Measurements from ENCODE around the gene CCNK.

DNA sequence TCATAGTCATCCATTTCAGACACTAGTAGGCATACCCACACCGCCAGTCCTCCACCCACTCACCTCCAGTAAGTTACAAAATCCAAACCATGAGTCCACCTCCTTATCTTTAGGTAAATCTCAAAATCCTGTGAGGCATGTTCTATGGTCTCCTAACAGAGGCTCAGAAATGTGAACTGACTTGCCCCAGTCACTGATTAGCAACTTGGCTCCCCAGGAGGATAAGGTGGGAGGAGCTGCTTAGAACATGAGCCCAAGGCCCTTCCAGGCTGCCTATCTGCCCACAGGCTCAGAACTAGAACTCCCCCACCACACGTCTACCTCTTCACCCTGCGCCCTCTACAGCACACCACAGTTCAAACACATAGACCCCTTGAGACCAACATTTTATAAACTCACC, 20.4 kb upstream of the CCNK start:
- TF ChIP-seq, protein P1, sequence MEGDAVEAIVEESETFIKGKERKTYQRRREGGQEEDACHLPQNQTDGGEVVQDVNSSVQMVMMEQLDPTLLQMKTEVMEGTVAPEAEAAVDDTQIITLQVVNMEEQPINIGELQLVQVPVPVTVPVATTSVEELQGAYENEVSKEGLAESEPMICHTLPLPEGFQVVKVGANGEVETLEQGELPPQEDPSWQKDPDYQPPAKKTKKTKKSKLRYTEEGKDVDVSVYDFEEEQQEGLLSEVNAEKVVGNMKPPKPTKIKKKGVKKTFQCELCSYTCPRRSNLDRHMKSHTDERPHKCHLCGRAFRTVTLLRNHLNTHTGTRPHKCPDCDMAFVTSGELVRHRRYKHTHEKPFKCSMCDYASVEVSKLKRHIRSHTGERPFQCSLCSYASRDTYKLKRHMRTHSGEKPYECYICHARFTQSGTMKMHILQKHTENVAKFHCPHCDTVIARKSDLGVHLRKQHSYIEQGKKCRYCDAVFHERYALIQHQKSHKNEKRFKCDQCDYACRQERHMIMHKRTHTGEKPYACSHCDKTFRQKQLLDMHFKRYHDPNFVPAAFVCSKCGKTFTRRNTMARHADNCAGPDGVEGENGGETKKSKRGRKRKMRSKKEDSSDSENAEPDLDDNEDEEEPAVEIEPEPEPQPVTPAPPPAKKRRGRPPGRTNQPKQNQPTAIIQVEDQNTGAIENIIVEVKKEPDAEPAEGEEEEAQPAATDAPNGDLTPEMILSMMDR (IDR thresholded peaks at IDR 0.05): no peak
- TF ChIP-seq EP300 (IDR thresholded peaks at IDR 0.05): no peak

Data from tibial nerve (tissue), 4 donors.